Smooth muscle cell (in vitro differentiated cells): ENCODE data around the gene ILK. TPM values are rescaled to one million over a fixed set of nuclear protein-coding genes. Genes with fewer than 3 reads are reported as not detected.

ENCODE experiments used
- DNase-seq: peaks from one replicate; lab custom pipeline; 2025; ENCODE audit not compliant: unreplicated experiment; lab: John Stamatoyannopoulos, UW
- H2AFZ ChIP-seq: fragments of 200-600 bp; sonication (generic); 2 replicates; pipeline ENCODE4 v1.6.0; 2016; ENCODE audit warnings: antibody characterized with exemption, low read depth, mild to moderate bottlenecking
- H3F3A ChIP-seq: fragments of 200-600 bp; sonication (generic); 2 replicates; pipeline ENCODE4 v1.6.0; 2017; ENCODE audit warnings: antibody characterized with exemption, low read depth
- H3K27ac ChIP-seq: fragments of 200-600 bp; sonication (generic); 2 replicates; pipeline ENCODE4 v1.5.1; 2016; ENCODE audit warnings: low read depth, mild to moderate bottlenecking
- H3K27me3 ChIP-seq: fragments of 200-600 bp; sonication (generic); 2 replicates; pipeline ENCODE4 v1.6.1; 2016; ENCODE audit warnings: low read depth, mild to moderate bottlenecking
- H3K36me3 ChIP-seq: fragments of 200-600 bp; sonication (generic); 2 replicates; pipeline ENCODE4 v1.5.1; 2016; ENCODE audit warnings: low read depth
- H3K4me1 ChIP-seq: fragments of 200-600 bp; sonication (generic); 2 replicates; pipeline ENCODE4 v1.5.1; 2016; ENCODE audit warnings: low read depth
- H3K4me2 ChIP-seq: fragments of 200-600 bp; sonication (generic); 2 replicates; pipeline ENCODE4 v1.6.0; 2016; ENCODE audit warnings: mild to moderate bottlenecking
- H3K4me3 ChIP-seq: fragments of 200-600 bp; sonication (generic); 2 replicates; pipeline ENCODE4 v1.5.1; 2016; ENCODE audit warnings: mild to moderate bottlenecking
- H3K79me2 ChIP-seq: fragments of 200-600 bp; sonication (generic); 2 replicates; pipeline ENCODE4 v1.6.0; 2016; ENCODE audit warnings: low read depth, mild to moderate bottlenecking
- H3K9ac ChIP-seq: fragments of 200-600 bp; sonication (generic); 2 replicates; pipeline ENCODE4 v1.6.0; 2016; ENCODE audit warnings: low read depth
- H3K9me3 ChIP-seq: fragments of 200-600 bp; sonication (generic); replicated peaks from 2 replicates; pipeline ENCODE4 v1.5.1; 2016; ENCODE audit warnings: low read depth
- H4K20me1 ChIP-seq: fragments of 200-600 bp; sonication (generic); 2 replicates; pipeline ENCODE4 v1.6.0; 2016; ENCODE audit warnings: low read depth
- WGBS: methylation state at CpG from one replicate; pipeline ENCODE4 v1.1.7; 2016; ENCODE audit warnings: low lambda C conversion rate; 5-methylcytosine and 5-hydroxymethylcytosine counted together
- polyA plus RNA-seq: library from polyadenylated mRNA; unstranded; fragments of >200 nt; fragmentation: Nextera tagmentation; extraction: Ambion mirVana; gene quantifications from 2 replicates; pipeline ENCODE4 v1.2.1, GENCODE V29; 2016
- total RNA-seq: library from RNA; depleted of rRNA; stranded (reverse); fragments of >200 nt; gene quantifications from 2 replicates; pipeline ENCODE4 v1.2.3, GENCODE V29; 2014
- TF ChIP-seq, protein P1 (sequence below): fragments of 200-600 bp; sonication (generic); IDR thresholded peaks from 2 replicates; pipeline ENCODE4 v1.5.1; 2017; ENCODE audit warnings: borderline replicate concordance, mild to moderate bottlenecking, antibody characterized with exemption; ENCODE audit not compliant: insufficient read depth, poor library complexity, severe bottlenecking

The ILK gene
- total and polyA plus RNA-seq, 2 experiments from 2014 or later: 138 to 236 TPM

GRCh38 chr11:6655020-6655789 lies 51.6 kb downstream of the ILK start:
- H3K36me3 ChIP-seq: no peaks in the 10 kb centered on the region
- 7% methylated on average over 18 of the region's 84 CpGs for WGBS
- H3F3A ChIP-seq: no peaks in the 10 kb centered on the region
- no peaks in the 10 kb centered on the region for H3K9me3 ChIP-seq
- H2AFZ ChIP-seq: peak overlapping the region; percentile 75
- H4K20me1 ChIP-seq: peaks cover 33% of the 10 kb centered on the region
- no peaks in the 10 kb centered on the region for H3K27me3 ChIP-seq
- H3K4me2 ChIP-seq: peak overlapping the region; percentile 86
- DNase-seq: no peak
- H3K79me2 ChIP-seq: peaks cover 19% of the 10 kb centered on the region
- peak overlapping the region; percentile 39 for H3K9ac ChIP-seq
- peak overlapping the region; percentile 65 for H3K4me3 ChIP-seq
- TF ChIP-seq, protein P1, sequence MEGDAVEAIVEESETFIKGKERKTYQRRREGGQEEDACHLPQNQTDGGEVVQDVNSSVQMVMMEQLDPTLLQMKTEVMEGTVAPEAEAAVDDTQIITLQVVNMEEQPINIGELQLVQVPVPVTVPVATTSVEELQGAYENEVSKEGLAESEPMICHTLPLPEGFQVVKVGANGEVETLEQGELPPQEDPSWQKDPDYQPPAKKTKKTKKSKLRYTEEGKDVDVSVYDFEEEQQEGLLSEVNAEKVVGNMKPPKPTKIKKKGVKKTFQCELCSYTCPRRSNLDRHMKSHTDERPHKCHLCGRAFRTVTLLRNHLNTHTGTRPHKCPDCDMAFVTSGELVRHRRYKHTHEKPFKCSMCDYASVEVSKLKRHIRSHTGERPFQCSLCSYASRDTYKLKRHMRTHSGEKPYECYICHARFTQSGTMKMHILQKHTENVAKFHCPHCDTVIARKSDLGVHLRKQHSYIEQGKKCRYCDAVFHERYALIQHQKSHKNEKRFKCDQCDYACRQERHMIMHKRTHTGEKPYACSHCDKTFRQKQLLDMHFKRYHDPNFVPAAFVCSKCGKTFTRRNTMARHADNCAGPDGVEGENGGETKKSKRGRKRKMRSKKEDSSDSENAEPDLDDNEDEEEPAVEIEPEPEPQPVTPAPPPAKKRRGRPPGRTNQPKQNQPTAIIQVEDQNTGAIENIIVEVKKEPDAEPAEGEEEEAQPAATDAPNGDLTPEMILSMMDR: no peak
- H3K27ac ChIP-seq: peak overlapping the region; percentile 11
- peaks cover 6% of the 10 kb centered on the region for H3K4me1 ChIP-seq

DNA sequence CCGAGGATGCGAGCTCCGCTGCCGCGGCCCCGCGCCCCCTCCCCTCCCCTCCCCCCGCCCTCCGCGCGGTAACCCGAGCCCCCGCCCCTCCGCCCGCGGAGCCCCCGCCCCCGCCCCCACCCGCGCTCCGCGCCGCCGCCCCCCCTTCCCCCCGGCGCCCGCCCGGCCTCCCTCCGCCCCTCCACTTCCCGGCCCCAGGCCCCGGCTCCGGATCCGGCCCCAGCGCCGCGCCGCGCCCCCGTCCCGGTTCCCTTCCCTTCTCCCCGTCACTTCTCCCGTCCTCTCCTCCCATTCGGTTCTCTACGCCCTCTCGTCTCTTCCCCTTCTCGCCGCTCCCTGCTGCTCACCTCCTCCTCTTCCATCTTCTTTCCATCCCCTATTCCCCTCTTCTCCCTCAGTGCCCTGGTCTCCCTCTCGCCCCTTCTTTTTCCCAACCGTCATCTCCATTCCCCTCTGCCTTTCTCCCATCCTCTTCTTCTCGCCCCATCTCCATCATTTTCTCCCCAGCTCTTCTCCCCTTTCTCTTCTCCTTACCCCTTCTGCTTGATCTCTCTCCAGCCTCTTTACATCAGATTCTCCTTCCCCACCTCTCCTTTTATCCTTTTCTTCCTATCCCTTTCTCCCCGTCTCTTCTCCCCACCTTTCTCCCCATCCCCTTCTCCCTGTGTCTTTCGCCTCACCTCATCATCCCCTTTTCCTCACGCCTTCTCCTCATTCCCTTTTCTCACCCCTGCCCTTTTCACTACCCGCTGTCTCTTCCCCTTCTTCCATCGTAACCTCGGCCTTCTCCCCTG lies 52.4 kb downstream of the ILK start, which contains the start of gene DCHS1:
Gene DCHS1, minus strand, starts transcription at position 20 of the 794 bp plus-strand sequence. CDS start 14,196 bp downstream, outside the sequence.
- H3K4me1 ChIP-seq: peaks cover 6% of the 10 kb centered on the region
- peaks cover 17% of the 10 kb centered on the region for H3K79me2 ChIP-seq
- DNase-seq: no peak
- no peaks in the 10 kb centered on the region for H3K36me3 ChIP-seq
- no peaks in the 10 kb centered on the region for H3K9me3 ChIP-seq
- H4K20me1 ChIP-seq: peaks cover 25% of the 10 kb centered on the region
- H3F3A ChIP-seq: no peaks in the 10 kb centered on the region
- TF ChIP-seq, protein P1: no peak
- H3K27me3 ChIP-seq: no peaks in the 10 kb centered on the region
- peak within 1 kb of the TSS; percentile 39 for H3K9ac ChIP-seq
- WGBS: 20% methylated on average over 9 of the region's 56 CpGs
- peak within 1 kb of the TSS; percentile 85 for H2AFZ ChIP-seq
- H3K27ac ChIP-seq: peak within 1 kb of the TSS; percentile 11
- peak within 1 kb of the TSS; percentile 86 for H3K4me2 ChIP-seq
- peak within 1 kb of the TSS; percentile 65 for H3K4me3 ChIP-seq

GRCh38 chr11:6656584-6656915 lies 53.0 kb downstream of the ILK start:
- H3K4me2 ChIP-seq: peak overlapping the region; percentile 85
- peaks cover 13% of the 10 kb centered on the region for H3K79me2 ChIP-seq
- no peak overlapping the region for H3K9ac ChIP-seq

More at GRCh38 chr11:6656584-6656915, 53.0 kb downstream of the ILK start:
- no peaks in the 10 kb centered on the region for H3F3A ChIP-seq
- 60% methylated on average over 4 of the region's 4 CpGs for WGBS
- no peaks in the 10 kb centered on the region for H3K9me3 ChIP-seq
- no peak for DNase-seq
- peak overlapping the region; percentile 85 for H2AFZ ChIP-seq
- TF ChIP-seq, protein P1: no peak
- H3K4me1 ChIP-seq: peaks cover 6% of the 10 kb centered on the region
- H3K27me3 ChIP-seq: no peaks in the 10 kb centered on the region
- no peaks in the 10 kb centered on the region for H3K36me3 ChIP-seq
- peaks cover 20% of the 10 kb centered on the region for H4K20me1 ChIP-seq
- H3K27ac ChIP-seq: no peak overlapping the region
- peak overlapping the region; percentile 65 for H3K4me3 ChIP-seq
